ENCODE measurements around the gene PARP4.
"Not testable (repeated sequence)": the region's sequence is repeated elsewhere in the genome, so short reads cannot be mapped to it uniquely, and the experiment has no call there.

PARP4 gene

GRCh38 chr13:24381541-24382265 is 130.9 kb downstream of the PARP4 start:
- no peak for DNase-seq (ENCODE audit: low read depth)
- H3K4me3 ChIP-seq (ENCODE audit: control insufficient read depth, low read depth, low read length): no peak overlapping the region
- TF ChIP-seq CTCF (IDR thresholded peaks at IDR 0.05; ENCODE audit: control insufficient read depth, insufficient read depth, low read depth, low read length, missing control alignments): no peak

GRCh38 chr13:24380881-24381280 is 131.7 kb downstream of the PARP4 start:
- DNase-seq (ENCODE audit: low read depth); H3K4me3 ChIP-seq (ENCODE audit: control insufficient read depth, low read depth, low read length): not testable (repeated sequence)

GRCh38 chr13:24380227-24380626 is 132.4 kb downstream of the PARP4 start:
- not testable (repeated sequence) for DNase-seq (ENCODE audit: low read depth); H3K4me3 ChIP-seq (ENCODE audit: control insufficient read depth, low read depth, low read length)

GRCh38 chr13:24371273-24371672 is 141.3 kb downstream of the PARP4 start:
- DNase-seq (ENCODE audit: low read depth); H3K4me3 ChIP-seq (ENCODE audit: control insufficient read depth, low read depth, low read length): not testable (repeated sequence)

Data from AG09309 (cell line).